NCI-H2171 (cell line): ENCODE measurements around the gene BTBD3.

Experiments used
- DNase-seq: peaks from one replicate; lab custom pipeline; 2025; lab: John Stamatoyannopoulos, UW

The BTBD3 gene

GRCh38 chr20:11912659-11913415 lies 4.9 kb upstream of the BTBD3 start:
- no peak for DNase-seq

DNA sequence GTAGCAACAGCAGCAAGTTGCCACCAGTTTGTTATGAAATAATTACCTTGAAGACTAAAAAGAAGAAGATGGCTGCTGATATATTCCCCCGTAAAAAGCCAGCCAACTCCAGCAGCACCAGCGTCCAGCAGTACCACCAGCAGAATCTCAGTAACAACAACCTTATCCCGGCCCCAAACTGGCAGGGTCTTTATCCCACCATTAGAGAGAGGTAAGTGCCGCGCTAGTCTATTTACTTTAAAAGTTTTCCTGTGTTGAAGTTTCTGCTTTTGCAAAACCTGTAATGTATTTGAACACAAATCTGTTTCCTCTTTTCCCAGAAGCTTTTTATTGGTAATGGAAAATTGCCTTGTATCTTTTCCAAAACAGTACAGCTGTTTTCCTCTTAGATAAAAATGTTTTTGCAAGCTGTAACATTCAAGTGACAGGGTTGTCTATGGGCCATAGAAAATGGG lies 725 bp downstream of the BTBD3 start:
- DNase-seq: no peak

DNA sequence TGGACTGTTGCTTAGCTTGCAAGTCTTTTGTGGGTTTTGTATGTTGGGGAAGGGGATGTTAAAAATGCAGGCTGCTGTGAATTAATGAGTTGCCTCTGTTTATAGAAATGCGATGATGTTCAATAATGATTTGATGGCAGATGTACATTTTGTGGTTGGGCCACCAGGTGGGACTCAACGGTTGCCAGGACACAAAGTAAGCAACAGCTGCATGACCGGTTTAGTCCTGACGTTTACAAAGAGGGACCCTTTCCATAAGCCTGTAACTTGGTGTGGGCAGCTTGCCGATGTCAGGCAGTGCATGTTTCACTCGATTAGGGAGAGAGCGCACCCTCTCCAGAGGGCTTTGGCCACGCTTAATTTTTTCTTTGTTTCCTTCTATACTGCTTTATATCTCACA lies 1.3 kb downstream of the BTBD3 start:
- DNase-seq: peak; percentile 82

DNA sequence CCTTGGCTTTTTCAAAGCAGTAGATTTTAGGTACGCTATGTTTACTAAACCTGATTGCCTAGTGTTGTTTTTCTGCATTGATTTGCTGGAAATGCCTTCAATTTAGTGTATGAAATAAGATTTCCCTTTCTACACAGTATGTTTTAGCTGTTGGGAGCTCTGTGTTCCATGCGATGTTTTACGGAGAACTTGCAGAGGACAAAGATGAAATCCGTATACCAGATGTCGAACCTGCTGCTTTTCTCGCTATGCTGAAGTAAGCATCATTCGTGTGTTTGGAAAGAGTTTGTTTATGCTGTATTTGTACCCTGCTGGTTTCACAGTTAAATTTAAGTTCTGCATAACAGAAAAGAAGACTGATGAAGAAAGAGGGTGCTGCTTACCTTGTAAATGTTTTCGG lies 1.9 kb downstream of the BTBD3 start:
- no peak for DNase-seq

DNA sequence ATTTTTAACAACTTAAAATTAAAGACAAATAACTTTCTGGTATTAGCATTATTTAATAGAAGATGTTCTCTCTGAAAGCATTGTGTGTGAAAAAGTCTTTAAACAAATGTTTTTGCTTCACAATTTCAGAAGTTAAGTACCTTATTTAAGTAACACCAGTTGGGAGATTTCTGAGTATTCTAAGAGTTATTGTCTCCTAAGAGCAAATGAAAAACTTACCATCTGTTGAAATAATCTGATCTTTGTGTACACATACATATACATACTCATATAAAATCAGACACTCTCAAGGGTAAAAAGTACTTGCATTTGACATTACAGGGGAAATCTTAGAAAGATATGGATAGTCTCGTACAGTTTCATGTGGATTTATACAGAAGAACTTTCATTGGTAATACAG lies 2.4 kb downstream of the BTBD3 start:
- no peak for DNase-seq

DNA sequence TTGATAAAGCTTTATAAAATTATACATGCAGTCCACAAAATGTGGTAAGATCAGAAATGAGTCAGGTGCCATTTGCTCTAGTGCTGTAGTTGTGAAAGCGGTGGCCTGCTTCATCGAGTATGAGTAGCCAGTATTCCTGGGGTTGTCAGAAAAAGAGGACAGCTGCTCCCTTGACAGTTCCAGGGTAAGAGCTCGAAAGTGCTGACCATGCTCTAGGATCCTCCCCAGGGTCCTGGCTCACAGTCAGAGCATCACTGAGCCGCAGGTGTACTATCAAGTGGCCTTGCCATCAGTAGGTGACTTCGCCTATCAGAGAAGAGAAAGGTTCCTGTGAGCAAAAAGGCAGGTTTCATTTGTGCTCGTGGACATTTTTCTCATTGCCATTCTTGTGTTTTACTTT lies 3.6 kb downstream of the BTBD3 start:
- no peak for DNase-seq

- DNase-seq: no peak
Measured at GRCh38 chr20:11922561-11922960, 4.9 kb downstream of the BTBD3 start.

- DNase-seq: no peak
Measured at GRCh38 chr20:11924923-11925322, 7.2 kb downstream of the BTBD3 start.

DNA sequence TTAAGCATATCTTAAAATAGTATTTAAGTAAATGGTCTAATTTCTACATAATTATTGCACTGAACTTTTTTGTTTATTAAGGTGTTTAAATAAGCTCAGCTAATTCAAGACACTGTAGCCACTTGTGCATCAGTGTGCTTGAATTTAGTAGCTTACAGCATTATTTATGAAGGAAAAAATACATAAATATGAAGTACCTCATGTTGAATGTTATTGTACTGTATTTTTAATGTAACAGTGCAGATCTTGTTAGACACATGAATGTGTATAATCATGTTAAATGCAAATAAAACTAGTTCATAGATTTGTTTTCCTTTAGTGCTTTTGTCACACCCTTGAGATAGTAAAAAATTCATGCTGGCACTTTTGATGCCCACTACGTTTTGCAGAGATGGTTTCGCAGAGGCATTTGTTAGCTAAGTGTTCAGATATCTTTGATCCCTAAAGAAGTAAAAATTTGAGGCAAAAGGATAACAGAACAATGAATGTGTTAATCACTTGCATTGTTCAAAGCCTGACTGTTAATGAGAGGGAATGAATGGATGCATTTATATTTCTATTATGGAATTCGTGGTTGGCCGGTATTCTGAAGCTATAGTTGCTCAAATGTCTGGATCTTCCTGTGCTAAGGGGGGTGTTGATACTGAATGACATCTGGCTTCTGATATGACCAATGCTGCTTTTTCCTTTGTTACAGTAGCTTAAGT lies 8.8 kb downstream of the BTBD3 start:
- no peak for DNase-seq

GRCh38 chr20:11929947-11930346 lies 12.3 kb downstream of the BTBD3 start:
- no peak for DNase-seq

GRCh38 chr20:11935212-11936154 lies 17.8 kb downstream of the BTBD3 start:
- DNase-seq: no peak

DNA sequence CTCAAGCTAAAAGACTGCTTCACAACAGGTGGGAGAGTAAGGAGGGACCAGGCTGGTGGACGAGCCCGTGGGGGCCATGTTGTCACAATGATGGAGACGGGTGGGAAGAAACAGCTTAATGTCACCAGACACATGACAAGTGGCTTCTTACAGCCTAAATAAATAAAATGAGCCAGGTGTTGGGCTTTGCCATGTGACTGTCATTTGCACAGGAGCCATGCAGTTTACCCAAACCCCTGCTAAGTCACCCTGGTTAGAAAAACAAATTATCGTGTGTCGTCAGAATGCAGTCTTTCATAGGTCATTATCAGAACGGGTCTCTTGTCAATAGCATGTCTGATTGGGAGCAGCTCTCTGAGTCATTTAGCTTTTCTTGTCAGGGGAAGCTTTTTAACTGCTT lies 18.5 kb downstream of the BTBD3 start:
- DNase-seq: no peak

DNA sequence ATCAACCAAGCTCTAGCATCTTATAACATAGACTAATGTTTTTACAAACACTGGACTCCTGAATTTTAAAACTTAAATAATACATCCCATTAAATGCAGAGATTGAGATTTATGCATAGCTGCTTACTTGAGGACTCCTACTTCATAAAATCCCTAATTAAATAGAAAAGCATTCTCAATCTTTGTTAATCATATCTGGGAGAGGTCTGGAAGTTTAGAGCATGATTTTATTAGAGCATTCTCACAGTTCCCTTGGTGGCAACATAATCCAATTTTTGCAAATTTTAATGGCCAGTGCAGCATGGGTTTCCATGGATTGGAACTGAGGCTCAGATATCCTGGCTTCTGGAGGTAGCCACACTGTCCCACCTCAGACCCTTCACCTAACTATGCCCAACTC lies 19.5 kb downstream of the BTBD3 start:
- DNase-seq: no peak

- DNase-seq: no peak
Measured at GRCh38 chr20:11941593-11942246, 24.0 kb downstream of the BTBD3 start.

DNA sequence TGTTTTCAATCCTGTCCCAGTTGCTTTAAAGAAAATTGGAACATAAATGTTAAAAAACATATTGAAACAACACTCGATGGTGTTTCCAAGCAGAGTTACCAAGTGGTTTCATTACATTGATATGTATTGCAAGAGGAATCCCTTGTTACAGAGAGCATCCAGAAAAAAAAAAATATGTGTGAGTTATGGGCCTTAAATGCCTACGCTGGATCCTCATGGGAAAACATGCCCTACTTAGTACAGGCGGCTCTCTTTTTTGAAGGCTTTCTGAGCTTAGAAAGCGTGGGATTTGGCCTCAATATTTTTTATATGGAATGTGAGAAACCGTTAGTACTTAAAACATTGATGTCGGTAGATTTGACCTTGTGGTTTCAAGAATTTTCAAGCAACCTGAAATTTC lies 26.1 kb downstream of the BTBD3 start:
- no peak for DNase-seq

DNA sequence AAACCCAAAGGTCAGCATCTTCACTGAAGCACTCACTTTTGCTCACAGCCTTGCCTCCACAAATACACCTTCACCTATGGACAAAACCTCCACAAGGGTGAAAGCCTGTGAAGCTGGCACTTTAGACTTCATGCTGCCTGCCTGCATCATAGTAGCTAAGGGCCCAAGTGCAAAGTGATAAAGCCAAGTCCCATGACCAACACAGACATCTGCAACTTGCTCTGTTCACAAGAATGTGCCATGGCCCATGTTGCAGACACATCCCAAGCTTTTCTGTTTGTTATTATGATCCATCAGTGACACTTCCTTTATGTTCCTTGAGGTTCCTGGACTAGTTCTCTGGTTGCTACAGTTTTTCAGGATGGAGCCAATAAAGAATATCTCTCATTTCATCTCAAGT lies 31.1 kb downstream of the BTBD3 start:
- DNase-seq: no peak

DNA sequence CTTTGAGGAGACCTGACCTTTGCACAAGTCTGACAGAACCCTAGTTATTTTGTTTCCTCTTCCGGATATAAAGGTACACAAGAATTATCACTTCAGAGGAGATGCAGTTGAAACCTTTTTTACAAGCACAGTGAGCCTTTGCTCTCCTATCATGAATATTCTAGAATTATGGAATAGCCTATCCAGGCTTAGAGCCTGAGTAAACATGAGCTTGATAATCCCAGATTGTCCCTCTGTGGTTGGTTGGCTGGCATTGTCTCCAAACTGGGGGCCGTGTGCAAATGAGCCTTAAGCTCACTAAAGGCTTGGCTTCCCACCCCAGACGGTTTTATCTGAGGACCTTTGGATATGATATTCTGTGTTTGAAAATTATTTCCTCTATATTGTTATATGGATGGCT lies 32.0 kb downstream of the BTBD3 start:
- no peak for DNase-seq

DNA sequence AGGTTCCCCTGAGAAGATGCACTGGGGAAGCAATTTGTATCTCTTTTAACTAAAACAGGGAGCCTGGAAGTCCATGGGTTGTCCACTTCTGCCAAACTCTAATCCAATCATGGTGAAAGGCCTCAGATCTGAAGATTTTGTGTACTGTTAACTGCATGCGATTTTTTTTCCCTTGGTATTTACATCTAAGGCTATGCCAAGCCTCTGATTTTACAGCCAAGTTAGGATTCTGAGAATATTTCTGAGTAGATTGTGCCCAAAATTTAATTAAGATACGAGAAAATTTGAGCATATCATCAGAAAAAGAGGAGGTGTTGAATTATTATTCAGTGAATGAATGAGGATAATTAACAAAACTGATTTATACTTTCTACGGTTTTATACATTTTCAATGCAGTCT lies 34.0 kb downstream of the BTBD3 start:
- no peak for DNase-seq

DNA sequence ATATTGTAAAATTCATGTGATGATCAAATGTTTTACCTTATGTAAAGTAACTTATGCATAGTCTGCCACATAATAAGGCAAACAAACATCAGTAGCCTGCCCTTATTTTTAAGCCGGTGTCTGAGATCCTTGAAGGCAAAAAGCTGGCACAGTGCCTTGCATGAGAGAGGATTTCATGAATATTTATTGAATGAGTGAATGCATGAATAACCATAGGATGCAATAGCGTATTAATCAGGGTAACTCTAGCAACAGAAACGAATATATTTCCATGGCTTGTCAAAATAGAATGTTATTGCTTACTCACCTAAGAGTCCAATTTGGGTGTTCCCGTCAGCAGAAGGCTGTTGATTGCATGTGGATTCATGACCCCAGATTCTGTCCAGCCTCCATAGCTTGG lies 34.9 kb downstream of the BTBD3 start:
- no peak for DNase-seq

- DNase-seq: no peak
Measured at GRCh38 chr20:11957911-11958310, 40.2 kb downstream of the BTBD3 start.

- DNase-seq: no peak
Measured at GRCh38 chr20:11958855-11959254, 41.2 kb downstream of the BTBD3 start.

DNA sequence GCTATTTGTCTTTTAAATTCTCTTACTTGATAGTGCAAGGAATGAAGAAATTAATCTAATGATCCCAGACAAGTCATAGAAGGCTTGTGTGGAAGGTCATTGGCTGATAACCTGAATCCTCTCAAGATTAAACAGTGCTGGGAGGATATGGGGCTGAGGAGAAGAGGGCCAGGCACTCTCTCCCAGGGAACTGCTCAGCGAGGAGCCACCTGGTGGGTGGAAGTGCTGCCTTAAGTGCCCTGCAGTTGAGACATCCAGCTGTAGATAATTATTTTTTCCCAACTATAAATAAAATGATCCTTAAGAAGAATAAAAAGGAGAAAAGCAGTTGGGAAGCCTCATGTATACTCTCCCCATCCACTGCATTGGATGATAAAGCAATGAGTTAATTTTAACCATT lies 47.9 kb downstream of the BTBD3 start:
- no peak for DNase-seq
